ENCODE measurements around the gene THSD4.

Gene THSD4

GRCh38 chr15:71568227-71568626 lies 453.0 kb downstream of the THSD4 start:
- no peak for DNase-seq (ENCODE audit: low read depth in 4 of 4, low spot score in 1 of 4)

- no peak for DNase-seq (ENCODE audit: low read depth in 4 of 4, low spot score in 1 of 4)
Observed at GRCh38 chr15:71570736-71571135, 455.5 kb downstream of the THSD4 start.

GRCh38 chr15:71571641-71572040 lies 456.4 kb downstream of the THSD4 start:
- no peak for DNase-seq (ENCODE audit: low read depth in 4 of 4, low spot score in 1 of 4)

GRCh38 chr15:71572452-71573053 lies 457.3 kb downstream of the THSD4 start:
- no peak for DNase-seq (ENCODE audit: low read depth in 4 of 4, low spot score in 1 of 4)

- no peak for DNase-seq (ENCODE audit: low read depth in 4 of 4, low spot score in 1 of 4)
Observed at GRCh38 chr15:71573599-71573998, 458.3 kb downstream of the THSD4 start.

GRCh38 chr15:71575474-71576045 lies 460.3 kb downstream of the THSD4 start:
- no peak for DNase-seq (ENCODE audit: low read depth in 4 of 4, low spot score in 1 of 4)

GRCh38 chr15:71577071-71577470 lies 461.8 kb downstream of the THSD4 start:
- DNase-seq (ENCODE audit: low read depth in 4 of 4, low spot score in 1 of 4) = no peak

GRCh38 chr15:71581398-71581930 lies 466.2 kb downstream of the THSD4 start:
- no peak for DNase-seq (ENCODE audit: low read depth in 4 of 4, low spot score in 1 of 4)

- DNase-seq (ENCODE audit: low read depth in 4 of 4, low spot score in 1 of 4) = no peak
Observed at GRCh38 chr15:71585159-71585558, 469.9 kb downstream of the THSD4 start.

GRCh38 chr15:71586463-71586862 lies 471.2 kb downstream of the THSD4 start:
- no peak for DNase-seq (ENCODE audit: low read depth in 4 of 4, low spot score in 1 of 4)

GRCh38 chr15:71588746-71589145 lies 473.5 kb downstream of the THSD4 start:
- DNase-seq (ENCODE audit: low read depth in 4 of 4, low spot score in 1 of 4) = no peak

GRCh38 chr15:71591057-71591456 lies 475.8 kb downstream of the THSD4 start:
- DNase-seq (ENCODE audit: low read depth in 4 of 4, low spot score in 1 of 4) = no peak

- no peak for DNase-seq (ENCODE audit: low read depth in 4 of 4, low spot score in 1 of 4)
Observed at GRCh38 chr15:71592203-71592602, 476.9 kb downstream of the THSD4 start.

- no peak for DNase-seq (ENCODE audit: low read depth in 4 of 4, low spot score in 1 of 4)
Observed at GRCh38 chr15:71595846-71596553, 480.7 kb downstream of the THSD4 start.

GRCh38 chr15:71596672-71597071 lies 481.4 kb downstream of the THSD4 start:
- no peak for DNase-seq (ENCODE audit: low read depth in 4 of 4, low spot score in 1 of 4)

- DNase-seq (ENCODE audit: low read depth in 4 of 4, low spot score in 1 of 4) = no peak
Observed at GRCh38 chr15:71597126-71597525, 481.9 kb downstream of the THSD4 start.

GRCh38 chr15:71597637-71598036 lies 482.4 kb downstream of the THSD4 start:
- DNase-seq (ENCODE audit: low read depth in 4 of 4, low spot score in 1 of 4) = no peak

GRCh38 chr15:71598741-71599140 lies 483.5 kb downstream of the THSD4 start:
- no peak for DNase-seq (ENCODE audit: low read depth in 4 of 4, low spot score in 1 of 4)

- DNase-seq (ENCODE audit: low read depth in 4 of 4, low spot score in 1 of 4) = no peak
Observed at GRCh38 chr15:71599418-71600151, 484.3 kb downstream of the THSD4 start.

GRCh38 chr15:71600237-71600636 lies 485.0 kb downstream of the THSD4 start:
- DNase-seq (ENCODE audit: low read depth in 4 of 4, low spot score in 1 of 4) = no peak

- DNase-seq (ENCODE audit: low read depth in 4 of 4, low spot score in 1 of 4) = no peak
Observed at GRCh38 chr15:71601038-71601834, 486.0 kb downstream of the THSD4 start.
